ENCODE results near the gene PCDHGC3.

PCDHGC3 gene

GRCh38 chr5:141508798-141509611 is 33.2 kb downstream of the PCDHGC3 start:
- H3K4me1 ChIP-seq (ENCODE audit: control insufficient read depth, insufficient read depth, low read length), result peaks cover 51% of the 10 kb centered on the region
- DNase-seq (ENCODE audit: low read depth), result peak; percentile 98
- H3K27me3 ChIP-seq (replicated peaks; ENCODE audit: control insufficient read depth, insufficient read depth, low read length), result no peaks in the 10 kb centered on the region
- no peaks in the 10 kb centered on the region for H3K9me3 ChIP-seq (ENCODE audit: control insufficient read depth, low read length)
- peaks cover 13% of the 10 kb centered on the region for H3K36me3 ChIP-seq (ENCODE audit: control insufficient read depth, insufficient read depth, low read length, severe bottlenecking)
- H3K9ac ChIP-seq (ENCODE audit: low read length), result peak overlapping the region; percentile 84
- peak overlapping the region; percentile 77 for H3K4me3 ChIP-seq (ENCODE audit: low read length)

- H3K9me3 ChIP-seq (ENCODE audit: control insufficient read depth, low read length), result no peaks in the 10 kb centered on the region
- H3K4me1 ChIP-seq (ENCODE audit: control insufficient read depth, insufficient read depth, low read length), result peaks cover 63% of the 10 kb centered on the region
- H3K4me3 ChIP-seq (ENCODE audit: low read length), result no peak overlapping the region
- H3K36me3 ChIP-seq (ENCODE audit: control insufficient read depth, insufficient read depth, low read length, severe bottlenecking), result peaks cover 13% of the 10 kb centered on the region
- H3K9ac ChIP-seq (ENCODE audit: low read length), result peak overlapping the region; percentile 84
- no peaks in the 10 kb centered on the region for H3K27me3 ChIP-seq (replicated peaks; ENCODE audit: control insufficient read depth, insufficient read depth, low read length)
- no peak for DNase-seq (ENCODE audit: low read depth)
Observed at GRCh38 chr5:141510160-141510559, 34.4 kb downstream of the PCDHGC3 start.

- peaks cover 69% of the 10 kb centered on the region for H3K4me1 ChIP-seq (ENCODE audit: control insufficient read depth, insufficient read depth, low read length)
- H3K9me3 ChIP-seq (ENCODE audit: control insufficient read depth, low read length), result no peaks in the 10 kb centered on the region
- H3K36me3 ChIP-seq (ENCODE audit: control insufficient read depth, insufficient read depth, low read length, severe bottlenecking), result peaks cover 13% of the 10 kb centered on the region
- H3K4me3 ChIP-seq (ENCODE audit: low read length), result no peak overlapping the region
- no peak overlapping the region for H3K9ac ChIP-seq (ENCODE audit: low read length)
- no peaks in the 10 kb centered on the region for H3K27me3 ChIP-seq (replicated peaks; ENCODE audit: control insufficient read depth, insufficient read depth, low read length)
- no peak for DNase-seq (ENCODE audit: low read depth)
Observed at GRCh38 chr5:141510850-141511601, 35.3 kb downstream of the PCDHGC3 start.

- Histone ChIP-seq H3K9ac (ENCODE audit: low read length) (no peak overlapping the region), H3K4me1 (ENCODE audit: control insufficient read depth, insufficient read depth, low read length) (peaks cover 74% of the 10 kb centered on the region), H3K27me3 (replicated peaks; ENCODE audit: control insufficient read depth, insufficient read depth, low read length) (no peaks in the 10 kb centered on the region), H3K4me3 (ENCODE audit: low read length) (no peak overlapping the region), H3K9me3 (ENCODE audit: control insufficient read depth, low read length) (no peaks in the 10 kb centered on the region), H3K36me3 (ENCODE audit: control insufficient read depth, insufficient read depth, low read length, severe bottlenecking) (peaks cover 13% of the 10 kb centered on the region)
- no peak for DNase-seq (ENCODE audit: low read depth)
Observed at GRCh38 chr5:141511771-141512325, 36.1 kb downstream of the PCDHGC3 start.

- Histone ChIP-seq H3K4me3 (ENCODE audit: low read length) (peak overlapping the region; percentile 81), H3K4me1 (ENCODE audit: control insufficient read depth, insufficient read depth, low read length) (peaks cover 72% of the 10 kb centered on the region), H3K9me3 (ENCODE audit: control insufficient read depth, low read length) (no peaks in the 10 kb centered on the region), H3K27me3 (replicated peaks; ENCODE audit: control insufficient read depth, insufficient read depth, low read length) (no peaks in the 10 kb centered on the region), H3K9ac (ENCODE audit: low read length) (peak overlapping the region; percentile 86), H3K36me3 (ENCODE audit: control insufficient read depth, insufficient read depth, low read length, severe bottlenecking) (peaks cover 13% of the 10 kb centered on the region)
- DNase-seq (ENCODE audit: low read depth), result peak; percentile 80
Observed at GRCh38 chr5:141512390-141512910, 36.7 kb downstream of the PCDHGC3 start.

- Histone ChIP-seq H3K36me3 (ENCODE audit: control insufficient read depth, insufficient read depth, low read length, severe bottlenecking) (peaks cover 13% of the 10 kb centered on the region), H3K4me3 (ENCODE audit: low read length) (peak overlapping the region; percentile 81), H3K27me3 (replicated peaks; ENCODE audit: control insufficient read depth, insufficient read depth, low read length) (no peaks in the 10 kb centered on the region), H3K4me1 (ENCODE audit: control insufficient read depth, insufficient read depth, low read length) (peaks cover 66% of the 10 kb centered on the region), H3K9me3 (ENCODE audit: control insufficient read depth, low read length) (no peaks in the 10 kb centered on the region), H3K9ac (ENCODE audit: low read length) (peak overlapping the region; percentile 86)
- peak; percentile 65 for DNase-seq (ENCODE audit: low read depth)
Observed at GRCh38 chr5:141512911-141513626, 37.3 kb downstream of the PCDHGC3 start.

- DNase-seq (ENCODE audit: low read depth), result peak; percentile 85
- H3K4me3 ChIP-seq (ENCODE audit: low read length), result peak overlapping the region; percentile 81
- no peaks in the 10 kb centered on the region for H3K9me3 ChIP-seq (ENCODE audit: control insufficient read depth, low read length)
- peaks cover 13% of the 10 kb centered on the region for H3K36me3 ChIP-seq (ENCODE audit: control insufficient read depth, insufficient read depth, low read length, severe bottlenecking)
- H3K27me3 ChIP-seq (replicated peaks; ENCODE audit: control insufficient read depth, insufficient read depth, low read length), result no peaks in the 10 kb centered on the region
- H3K9ac ChIP-seq (ENCODE audit: low read length), result peak overlapping the region; percentile 86
- peaks cover 61% of the 10 kb centered on the region for H3K4me1 ChIP-seq (ENCODE audit: control insufficient read depth, insufficient read depth, low read length)
Observed at GRCh38 chr5:141513627-141514329, 38.0 kb downstream of the PCDHGC3 start.

- H3K4me3 ChIP-seq (ENCODE audit: low read length), result peak overlapping the region; percentile 81
Observed at GRCh38 chr5:141514330-141515133, 38.8 kb downstream of the PCDHGC3 start.

GRCh38 chr5:141515141-141515540 is 39.4 kb downstream of the PCDHGC3 start:
- Histone ChIP-seq H3K9ac (ENCODE audit: low read length) (no peak overlapping the region), H3K4me1 (ENCODE audit: control insufficient read depth, insufficient read depth, low read length) (peaks cover 57% of the 10 kb centered on the region), H3K36me3 (ENCODE audit: control insufficient read depth, insufficient read depth, low read length, severe bottlenecking) (peaks cover 13% of the 10 kb centered on the region), H3K4me3 (ENCODE audit: low read length) (no peak overlapping the region), H3K27me3 (replicated peaks; ENCODE audit: control insufficient read depth, insufficient read depth, low read length) (no peaks in the 10 kb centered on the region), H3K9me3 (ENCODE audit: control insufficient read depth, low read length) (no peaks in the 10 kb centered on the region)
- no peak for DNase-seq (ENCODE audit: low read depth)

More at GRCh38 chr5:141514330-141515133, 38.8 kb downstream of the PCDHGC3 start:
- Histone ChIP-seq H3K9me3 (ENCODE audit: control insufficient read depth, low read length) (no peaks in the 10 kb centered on the region), H3K4me1 (ENCODE audit: control insufficient read depth, insufficient read depth, low read length) (peaks cover 56% of the 10 kb centered on the region), H3K36me3 (ENCODE audit: control insufficient read depth, insufficient read depth, low read length, severe bottlenecking) (peaks cover 13% of the 10 kb centered on the region), H3K27me3 (replicated peaks; ENCODE audit: control insufficient read depth, insufficient read depth, low read length) (no peaks in the 10 kb centered on the region), H3K9ac (ENCODE audit: low read length) (peak overlapping the region; percentile 86)
- peak; percentile 55 for DNase-seq (ENCODE audit: low read depth)

All from adipocyte (in vitro differentiated cells).